H1 (cell line): Measurements from ENCODE around the gene PVALB.

ENCODE experiments used
- HDAC2 ChIP-seq, 2 experiments: fragments of 300-600 bp in 1 of 2; sonication (generic) in 1 of 2; IDR thresholded peaks; 2 replicates each; pipeline ENCODE4 v1.6.1; 2011 to 2012; ENCODE audit warnings: low read depth in 2 of 2, low read length in 2 of 2, mild to moderate bottlenecking in 2 of 2, moderate library complexity in 2 of 2, borderline replicate concordance in 1 of 2, inconsistent platforms in 1 of 2
- POLR2AphosphoS5 ChIP-seq: IDR thresholded peaks from 2 replicates; pipeline ENCODE4 v1.6.1; 2011; ENCODE audit warnings: low read depth, low read length
- RFX5 ChIP-seq: IDR thresholded peaks from 2 replicates; pipeline ENCODE4 v1.6.1; 2011; ENCODE audit warnings: low read depth, low read length, improper control_type of control experiment, borderline replicate concordance
- TF ChIP-seq, protein P1 (sequence below), 3 experiments: IDR thresholded peaks; 1 replicate in 2 of 3; 2 replicates in 1 of 3; pipeline versions ENCODE4 v1.5.1 to v1.6.1; 2011; ENCODE audit warnings: low read length in 3 of 3, mild to moderate bottlenecking in 3 of 3, inconsistent platforms in 2 of 3, low read depth in 1 of 3, moderate library complexity in 1 of 3; ENCODE audit not compliant: insufficient read depth in 1 of 3; ENCODE audit errors: control extremely low read depth in 1 of 3
- TF ChIP-seq, protein P2 (sequence below): IDR thresholded peaks from 2 replicates; pipeline ENCODE4 v1.6.1; 2011; ENCODE audit warnings: low read length, improper control_type of control experiment

DNA sequence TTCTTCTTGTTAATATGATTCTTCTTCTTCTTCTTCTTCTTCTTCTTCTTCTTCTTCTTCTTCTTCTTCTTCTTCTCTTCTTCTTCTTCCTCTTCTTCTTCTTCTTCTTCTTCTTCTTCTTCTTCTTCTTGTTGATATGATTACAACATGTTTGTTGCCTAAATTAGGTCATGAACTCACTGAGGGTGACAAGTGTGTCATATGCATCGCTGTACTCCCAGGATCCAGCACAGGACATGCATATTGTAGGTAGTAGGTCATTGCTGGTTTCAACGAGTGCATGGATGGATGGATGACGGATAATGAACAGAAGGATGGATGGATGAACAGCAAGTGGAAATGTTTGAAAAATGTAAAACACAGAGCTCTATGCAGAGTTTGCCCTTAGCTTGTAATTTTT, 14.9 kb upstream of the PVALB start:
- no peak for TF ChIP-seq RFX5
- no peak for TF ChIP-seq HDAC2 (IDR thresholded peaks at IDR 0.05; ENCODE audit: borderline replicate concordance in 1 of 2, low read depth in 2 of 2, low read length in 2 of 2)
- TF ChIP-seq, protein P1, sequence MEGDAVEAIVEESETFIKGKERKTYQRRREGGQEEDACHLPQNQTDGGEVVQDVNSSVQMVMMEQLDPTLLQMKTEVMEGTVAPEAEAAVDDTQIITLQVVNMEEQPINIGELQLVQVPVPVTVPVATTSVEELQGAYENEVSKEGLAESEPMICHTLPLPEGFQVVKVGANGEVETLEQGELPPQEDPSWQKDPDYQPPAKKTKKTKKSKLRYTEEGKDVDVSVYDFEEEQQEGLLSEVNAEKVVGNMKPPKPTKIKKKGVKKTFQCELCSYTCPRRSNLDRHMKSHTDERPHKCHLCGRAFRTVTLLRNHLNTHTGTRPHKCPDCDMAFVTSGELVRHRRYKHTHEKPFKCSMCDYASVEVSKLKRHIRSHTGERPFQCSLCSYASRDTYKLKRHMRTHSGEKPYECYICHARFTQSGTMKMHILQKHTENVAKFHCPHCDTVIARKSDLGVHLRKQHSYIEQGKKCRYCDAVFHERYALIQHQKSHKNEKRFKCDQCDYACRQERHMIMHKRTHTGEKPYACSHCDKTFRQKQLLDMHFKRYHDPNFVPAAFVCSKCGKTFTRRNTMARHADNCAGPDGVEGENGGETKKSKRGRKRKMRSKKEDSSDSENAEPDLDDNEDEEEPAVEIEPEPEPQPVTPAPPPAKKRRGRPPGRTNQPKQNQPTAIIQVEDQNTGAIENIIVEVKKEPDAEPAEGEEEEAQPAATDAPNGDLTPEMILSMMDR (IDR thresholded peaks at IDR 0.05; ENCODE audit: control extremely low read depth in 1 of 3, insufficient read depth in 1 of 3, low read depth in 1 of 3, low read length in 3 of 3): no peak
- TF ChIP-seq, protein P2, sequence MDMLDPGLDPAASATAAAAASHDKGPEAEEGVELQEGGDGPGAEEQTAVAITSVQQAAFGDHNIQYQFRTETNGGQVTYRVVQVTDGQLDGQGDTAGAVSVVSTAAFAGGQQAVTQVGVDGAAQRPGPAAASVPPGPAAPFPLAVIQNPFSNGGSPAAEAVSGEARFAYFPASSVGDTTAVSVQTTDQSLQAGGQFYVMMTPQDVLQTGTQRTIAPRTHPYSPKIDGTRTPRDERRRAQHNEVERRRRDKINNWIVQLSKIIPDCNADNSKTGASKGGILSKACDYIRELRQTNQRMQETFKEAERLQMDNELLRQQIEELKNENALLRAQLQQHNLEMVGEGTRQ: no peak
- TF ChIP-seq POLR2AphosphoS5: no peak
